HG02840 (cell line): ENCODE measurements around the gene ARHGAP22.

Source experiments
- ATAC-seq: cut with Tn5 transposase; IDR thresholded peaks from one replicate; pipeline ENCODE4 v1.9.1; 2021; ENCODE audit warnings: mild to moderate bottlenecking, moderate library complexity, moderate number of reproducible peaks; ENCODE audit not compliant: unreplicated experiment, low FRiP score

The ARHGAP22 gene

GRCh38 chr10:48412933-48413332 is 191.9 kb downstream of the ARHGAP22 start:
- no peak for ATAC-seq

- ATAC-seq = no peak
These were observed 192.8 kb downstream of the ARHGAP22 start for GRCh38 chr10:48412081-48412480.

- ATAC-seq = no peak
These were observed 193.4 kb downstream of the ARHGAP22 start for GRCh38 chr10:48411510-48411909.

- no peak for ATAC-seq
These were observed 194.4 kb downstream of the ARHGAP22 start for GRCh38 chr10:48410503-48410902.

GRCh38 chr10:48406658-48407057 is 198.2 kb downstream of the ARHGAP22 start:
- ATAC-seq = no peak

- no peak for ATAC-seq
These were observed 198.7 kb downstream of the ARHGAP22 start for GRCh38 chr10:48406204-48406603.

- no peak for ATAC-seq
These were observed 200.2 kb downstream of the ARHGAP22 start for GRCh38 chr10:48404646-48405045.

GRCh38 chr10:48400850-48401220 is 204.0 kb downstream of the ARHGAP22 start:
- no peak for ATAC-seq

- ATAC-seq = no peak
These were observed 204.6 kb downstream of the ARHGAP22 start for GRCh38 chr10:48400129-48400849.

GRCh38 chr10:48399551-48399950 is 205.3 kb downstream of the ARHGAP22 start:
- ATAC-seq = no peak

GRCh38 chr10:48399056-48399541 is 205.8 kb downstream of the ARHGAP22 start:
- ATAC-seq = no peak

- no peak for ATAC-seq
These were observed 206.6 kb downstream of the ARHGAP22 start for GRCh38 chr10:48398261-48398660.
